PFSK-1 (cell line): ENCODE measurements around the gene HS6ST3.

Experiments used
- POLR2AphosphoS5 ChIP-seq: IDR thresholded peaks from 2 replicates; pipeline ENCODE4 v1.6.1; 2012; ENCODE audit warnings: low read depth, mild to moderate bottlenecking, control low read depth, low read length, moderate library complexity
- TF ChIP-seq, protein P1 (sequence below), 2 experiments: IDR thresholded peaks; 2 replicates each; pipeline versions ENCODE4 v1.6.1 to v1.8.0; 2011 to 2012; ENCODE audit warnings: low read depth in 2 of 2, low read length in 2 of 2, control low read depth in 1 of 2, inconsistent platforms in 1 of 2, mild to moderate bottlenecking in 1 of 2, moderate library complexity in 1 of 2; ENCODE audit not compliant: insufficient read depth in 1 of 2

DNA sequence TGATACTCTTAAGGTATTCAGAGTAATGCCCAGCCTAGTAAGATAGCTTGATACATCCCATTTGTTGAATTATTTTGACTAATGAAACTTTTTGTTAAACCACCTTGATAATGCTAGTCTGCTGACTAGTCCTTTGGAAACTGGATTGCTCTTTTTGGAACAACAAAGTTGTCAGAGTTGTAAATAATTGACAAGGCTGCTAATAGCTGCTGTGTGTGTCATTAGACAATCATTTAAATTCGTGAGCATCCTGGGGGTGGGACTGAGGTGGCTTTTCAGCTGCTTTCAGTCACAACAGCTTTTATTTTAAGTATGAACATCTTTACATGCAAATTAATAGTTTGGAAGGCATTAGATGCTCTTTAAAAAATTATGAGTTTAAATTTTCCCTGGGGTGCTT lies 153.5 kb downstream of the HS6ST3 start:
- TF ChIP-seq, protein P1, sequence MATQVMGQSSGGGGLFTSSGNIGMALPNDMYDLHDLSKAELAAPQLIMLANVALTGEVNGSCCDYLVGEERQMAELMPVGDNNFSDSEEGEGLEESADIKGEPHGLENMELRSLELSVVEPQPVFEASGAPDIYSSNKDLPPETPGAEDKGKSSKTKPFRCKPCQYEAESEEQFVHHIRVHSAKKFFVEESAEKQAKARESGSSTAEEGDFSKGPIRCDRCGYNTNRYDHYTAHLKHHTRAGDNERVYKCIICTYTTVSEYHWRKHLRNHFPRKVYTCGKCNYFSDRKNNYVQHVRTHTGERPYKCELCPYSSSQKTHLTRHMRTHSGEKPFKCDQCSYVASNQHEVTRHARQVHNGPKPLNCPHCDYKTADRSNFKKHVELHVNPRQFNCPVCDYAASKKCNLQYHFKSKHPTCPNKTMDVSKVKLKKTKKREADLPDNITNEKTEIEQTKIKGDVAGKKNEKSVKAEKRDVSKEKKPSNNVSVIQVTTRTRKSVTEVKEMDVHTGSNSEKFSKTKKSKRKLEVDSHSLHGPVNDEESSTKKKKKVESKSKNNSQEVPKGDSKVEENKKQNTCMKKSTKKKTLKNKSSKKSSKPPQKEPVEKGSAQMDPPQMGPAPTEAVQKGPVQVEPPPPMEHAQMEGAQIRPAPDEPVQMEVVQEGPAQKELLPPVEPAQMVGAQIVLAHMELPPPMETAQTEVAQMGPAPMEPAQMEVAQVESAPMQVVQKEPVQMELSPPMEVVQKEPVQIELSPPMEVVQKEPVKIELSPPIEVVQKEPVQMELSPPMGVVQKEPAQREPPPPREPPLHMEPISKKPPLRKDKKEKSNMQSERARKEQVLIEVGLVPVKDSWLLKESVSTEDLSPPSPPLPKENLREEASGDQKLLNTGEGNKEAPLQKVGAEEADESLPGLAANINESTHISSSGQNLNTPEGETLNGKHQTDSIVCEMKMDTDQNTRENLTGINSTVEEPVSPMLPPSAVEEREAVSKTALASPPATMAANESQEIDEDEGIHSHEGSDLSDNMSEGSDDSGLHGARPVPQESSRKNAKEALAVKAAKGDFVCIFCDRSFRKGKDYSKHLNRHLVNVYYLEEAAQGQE (IDR thresholded peaks at IDR 0.05; ENCODE audit: insufficient read depth in 1 of 2, low read depth in 2 of 2, low read length in 2 of 2): no peak
- TF ChIP-seq POLR2AphosphoS5: no peak
